HG03066 (cell line): ENCODE data around the gene KIF11.

Source experiments
- ATAC-seq: cut with Tn5 transposase; IDR thresholded peaks from one replicate; pipeline ENCODE4 v1.9.1; 2021; ENCODE audit warnings: low read depth; ENCODE audit not compliant: unreplicated experiment

KIF11 gene

DNA sequence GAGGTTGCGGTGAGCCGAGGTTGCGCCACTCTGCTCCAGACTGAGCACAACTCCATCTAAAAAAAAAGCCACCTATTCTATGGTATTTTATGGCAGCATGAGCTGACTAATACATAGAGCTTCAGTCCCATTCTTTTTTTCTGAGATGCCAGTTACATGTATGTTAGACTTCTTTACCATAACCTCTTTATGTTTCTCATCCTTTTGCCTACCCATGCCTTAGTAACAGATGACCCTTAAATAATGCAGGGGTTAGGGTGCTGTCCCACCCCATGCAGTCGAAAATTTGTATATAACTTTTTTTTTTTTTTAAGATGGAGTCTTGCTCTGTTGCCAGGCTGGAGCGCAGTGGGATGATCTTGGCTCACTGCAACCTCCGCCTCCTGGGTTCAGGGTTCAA, 74.1 kb downstream of the KIF11 start:
- ATAC-seq = no peak

- no peak for ATAC-seq
Observed at GRCh38 chr10:92677708-92678107, 84.8 kb downstream of the KIF11 start.

DNA sequence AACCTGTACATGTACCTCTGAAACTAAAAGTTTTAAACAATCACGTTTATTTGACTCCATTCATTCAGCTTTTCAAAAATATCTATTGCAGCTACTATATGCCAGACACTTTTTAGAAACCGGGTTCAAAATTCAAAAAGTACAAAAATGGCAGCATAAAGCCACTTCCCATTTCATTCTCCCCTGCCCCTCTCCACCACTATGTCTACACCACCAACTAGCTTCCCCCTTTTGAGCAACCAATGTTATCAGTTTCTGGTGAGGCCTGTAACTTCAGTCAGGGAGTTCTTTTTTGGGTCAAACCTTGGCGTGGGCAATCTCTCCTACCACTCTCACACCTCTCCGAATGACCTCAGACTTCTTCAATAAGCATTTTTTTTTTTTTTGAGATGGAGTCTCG, 85.3 kb downstream of the KIF11 start:
- ATAC-seq = no peak

DNA sequence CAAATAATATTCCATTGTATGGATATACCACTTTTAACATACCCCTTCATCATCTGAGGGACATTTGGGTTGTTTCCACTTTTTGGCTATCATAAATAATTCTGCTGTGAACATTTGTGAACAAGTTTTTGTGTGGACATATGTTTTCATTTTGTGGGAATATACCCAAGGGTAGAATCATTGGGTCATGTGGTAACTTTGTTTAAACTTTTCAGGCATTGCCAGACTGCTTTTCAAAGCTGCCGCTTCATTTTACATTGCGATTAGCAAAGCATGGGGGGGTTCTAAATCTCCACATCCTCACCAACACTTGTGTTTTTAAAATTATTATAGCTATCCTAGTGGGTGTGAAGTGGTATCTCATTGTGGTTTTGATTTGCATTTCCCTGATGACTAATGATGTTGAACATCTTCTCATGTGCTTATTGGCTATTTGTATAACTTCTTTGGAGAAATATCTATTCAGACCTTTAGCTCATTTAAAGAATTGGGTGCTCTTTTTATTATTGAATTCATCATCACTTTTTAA, 88.4 kb downstream of the KIF11 start:
- ATAC-seq = no peak

DNA sequence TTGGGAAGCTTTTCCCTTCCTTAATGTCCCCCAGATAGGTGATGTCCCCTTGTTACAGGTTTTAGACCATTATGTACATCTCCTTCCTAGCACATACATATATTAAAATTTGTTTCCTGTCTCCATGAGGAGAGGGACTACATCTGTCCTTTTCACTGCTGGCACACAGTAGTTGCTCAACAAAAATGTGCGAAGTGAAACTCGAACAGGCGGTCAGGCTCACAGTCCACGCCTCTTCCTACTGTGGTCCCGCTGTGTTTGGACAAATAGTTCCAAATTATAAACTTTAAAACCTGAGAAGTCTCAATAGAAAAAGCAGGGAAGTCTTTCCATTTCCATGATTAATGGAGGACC, 95.6 kb downstream of the KIF11 start:
- no peak for ATAC-seq

DNA sequence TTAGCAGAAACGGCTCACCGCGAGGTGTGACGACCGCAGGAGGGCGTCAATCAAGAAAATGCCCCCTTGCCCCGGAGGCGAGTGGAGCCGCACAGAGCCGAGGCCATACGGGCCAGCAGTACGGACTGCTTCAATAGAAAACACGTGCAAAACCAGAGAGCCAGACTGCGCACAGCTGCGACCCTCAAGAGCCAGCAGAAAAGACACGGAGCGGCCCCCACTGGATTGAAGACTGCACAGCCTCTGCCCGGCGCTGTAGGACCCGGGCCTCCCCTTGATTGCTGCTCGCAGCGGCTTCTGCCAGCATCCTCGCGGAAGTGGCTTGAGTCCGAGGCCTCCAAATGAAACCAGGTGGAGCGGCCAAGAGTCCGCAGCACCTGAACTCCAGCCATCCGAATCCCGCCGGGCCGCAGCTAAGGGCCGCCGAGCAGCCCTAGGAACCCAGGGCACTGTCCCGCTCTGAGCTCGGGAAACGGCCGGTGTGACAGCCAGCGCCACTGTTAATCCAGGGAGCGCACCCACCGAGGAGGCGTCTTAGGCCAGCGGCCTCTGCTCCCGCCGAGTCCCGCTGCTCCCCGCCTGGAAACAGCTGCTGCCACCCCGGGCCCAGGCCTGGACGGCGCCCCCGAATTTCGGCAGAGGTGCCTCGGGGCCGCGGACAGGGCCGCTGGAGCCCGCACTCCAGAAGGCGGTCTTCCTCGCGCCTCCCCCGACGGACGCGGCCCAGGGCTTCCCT, 96.2 kb downstream of the KIF11 start:
- ATAC-seq = no peak

DNA sequence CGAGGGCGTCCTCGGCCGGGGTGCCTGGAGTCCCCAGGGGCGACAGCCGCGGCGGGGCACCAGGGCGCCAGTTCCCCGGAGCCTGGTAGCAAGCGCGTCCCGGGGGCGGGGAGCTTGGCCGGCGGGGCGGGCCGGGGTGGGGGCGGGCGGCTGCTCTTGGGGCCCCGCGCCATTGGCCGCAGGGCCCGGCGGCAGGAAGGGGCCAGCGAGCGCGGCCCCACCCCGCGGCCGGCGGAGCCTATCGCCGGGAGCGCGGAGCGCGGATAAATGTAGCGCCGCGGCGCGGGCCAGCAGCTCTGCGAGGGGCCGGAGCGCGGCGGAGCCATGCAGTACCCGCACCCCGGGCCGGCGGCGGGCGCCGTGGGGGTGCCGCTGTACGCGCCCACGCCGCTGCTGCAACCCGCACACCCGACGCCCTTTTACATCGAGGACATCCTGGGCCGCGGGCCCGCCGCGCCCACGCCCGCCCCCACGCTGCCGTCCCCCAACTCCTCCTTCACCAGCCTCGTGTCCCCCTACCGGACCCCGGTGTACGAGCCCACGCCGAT, 96.8 kb downstream of the KIF11 start, which contains the start of gene HHEX:
Gene HHEX (plus strand): TSS at position 293 of the 548 bp plus-strand sequence. CDS start 32 bp downstream, at position 325.
- no peak for ATAC-seq

- ATAC-seq = no peak
Observed at GRCh38 chr10:92690211-92690914, 97.4 kb downstream of the KIF11 start.

DNA sequence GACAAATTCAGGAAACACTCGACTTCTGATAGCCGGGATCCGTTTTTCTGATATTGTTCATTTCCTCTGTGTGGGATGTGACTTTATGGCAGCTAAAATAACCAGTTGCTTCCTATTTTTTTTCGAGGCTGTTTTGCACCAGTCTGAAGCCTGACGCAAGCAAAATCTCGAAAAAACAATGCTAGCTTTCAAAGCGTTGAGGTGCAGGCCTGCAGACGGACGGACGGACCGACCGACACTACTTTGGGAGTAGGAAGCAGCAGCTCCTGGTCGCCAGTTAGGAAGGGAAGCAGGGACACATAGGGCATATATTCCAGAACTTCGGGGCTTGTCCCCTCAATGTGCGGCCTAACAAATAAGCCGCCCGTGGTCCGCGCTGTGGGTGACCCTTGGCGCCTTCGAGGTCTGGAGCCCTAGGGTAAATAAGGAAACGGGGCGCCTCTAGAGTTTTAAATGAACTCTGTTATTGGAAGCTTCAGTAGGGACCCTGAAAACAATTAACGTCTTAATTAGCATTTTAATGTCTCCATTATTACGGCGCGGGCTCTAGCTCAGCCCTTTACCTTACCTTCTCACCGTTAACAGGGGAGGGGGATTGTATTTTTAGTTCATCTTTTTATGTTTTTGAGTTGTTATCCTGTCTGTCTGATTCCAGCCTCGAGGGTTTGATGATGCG, 98.1 kb downstream of the KIF11 start:
- no peak for ATAC-seq

- ATAC-seq = no peak
Observed at GRCh38 chr10:92691591-92692079, 98.7 kb downstream of the KIF11 start.

DNA sequence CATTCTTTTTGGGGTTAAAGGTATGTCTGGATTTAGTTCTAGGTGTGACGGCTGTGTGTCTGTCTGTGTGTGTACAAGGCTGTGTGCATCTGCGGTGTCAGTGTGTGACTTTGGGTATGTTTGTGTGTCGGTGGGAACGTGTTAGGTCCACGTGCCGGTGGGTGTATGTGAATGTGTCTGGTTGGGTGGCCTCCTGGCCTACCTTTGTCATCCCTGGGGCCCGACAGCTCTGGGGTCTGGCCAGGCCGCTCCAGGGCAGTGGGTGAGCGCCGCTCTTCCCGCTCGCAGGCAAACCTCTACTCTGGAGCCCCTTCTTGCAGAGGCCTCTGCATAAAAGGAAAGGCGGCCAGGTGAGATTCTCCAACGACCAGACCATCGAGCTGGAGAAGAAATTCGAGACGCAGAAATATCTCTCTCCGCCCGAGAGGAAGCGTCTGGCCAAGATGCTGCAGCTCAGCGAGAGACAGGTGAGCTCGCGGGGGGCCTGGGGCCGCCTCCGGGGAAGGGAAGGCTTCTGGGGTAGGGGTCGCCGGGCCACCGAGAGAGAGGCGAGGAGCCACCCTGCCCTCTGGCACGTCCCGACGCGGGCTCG, 99.2 kb downstream of the KIF11 start:
- no peak for ATAC-seq

- no peak for ATAC-seq
Observed at GRCh38 chr10:92692697-92693533, 100.0 kb downstream of the KIF11 start.

DNA sequence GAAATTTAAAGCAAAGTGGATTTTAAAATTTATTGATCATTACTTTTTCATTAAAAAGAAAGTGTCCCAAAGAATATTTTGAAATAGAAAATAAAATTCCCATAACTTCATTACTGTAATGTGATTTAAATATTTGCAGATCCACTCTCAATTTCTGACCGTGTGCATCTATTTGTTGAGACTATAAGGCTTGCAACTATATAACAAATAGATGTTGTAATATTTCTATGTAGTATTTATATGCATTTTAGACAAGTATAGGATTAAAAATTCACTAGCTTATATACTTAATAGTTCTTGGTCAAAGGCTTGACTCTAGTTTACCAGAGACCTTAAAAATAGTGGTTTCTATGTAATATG, 100.6 kb downstream of the KIF11 start:
- no peak for ATAC-seq

- ATAC-seq = no peak
Observed at GRCh38 chr10:92695679-92696605, 103.0 kb downstream of the KIF11 start.

- no peak for ATAC-seq
Observed at GRCh38 chr10:92696606-92697383, 103.9 kb downstream of the KIF11 start.

GRCh38 chr10:92697663-92698511, 105.0 kb downstream of the KIF11 start:
- no peak for ATAC-seq

DNA sequence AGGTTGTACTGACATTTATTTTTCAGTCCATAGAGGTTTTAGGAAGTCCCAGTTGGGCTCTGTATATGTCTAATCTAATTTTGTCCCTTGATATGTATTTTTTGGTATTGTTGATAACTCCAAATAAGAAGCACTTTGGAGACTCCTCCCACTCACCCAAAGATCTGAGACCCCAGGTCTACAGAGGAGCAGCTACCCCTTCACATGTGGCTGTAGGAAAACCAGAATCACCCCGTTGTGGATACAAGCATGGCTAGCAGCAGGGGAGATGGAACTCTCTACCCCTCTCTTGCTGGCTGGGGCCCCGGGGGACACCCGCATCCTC, 106.2 kb downstream of the KIF11 start:
- ATAC-seq = no peak
